ENCODE measurements around the gene IFI6. TPM values are rescaled to one million over a fixed set of nuclear protein-coding genes. Genes with fewer than 3 reads are reported as not detected.
A peak's percentile ranks its signal among the peaks of the same experiment; 100 is the strongest.

Gene IFI6
- total and polyA plus RNA-seq, 2 of the 13 experiments (the other 11 are each of a cell fraction or from before 2014, with no cell fraction given) = 12.9 to 13.2 TPM

- FAIRE-seq (no peak), ATAC-seq (no peak), DNase-seq (ENCODE audit: low spot score) (no peak)
- Histone ChIP-seq H3K27ac (ENCODE audit: extremely low read length, insufficient read depth, low read length) (no peak overlapping the region), H3K4me3 (replicated peaks in 1 of 3; ENCODE audit: insufficient read depth in 1 of 3, low read depth in 2 of 3, low read length in 3 of 3) (no peak overlapping the region), H3K9me3 (ENCODE audit: low read length) (no peaks in the 10 kb centered on the region), H3K27me3 (ENCODE audit: control insufficient read depth in 1 of 2, insufficient read depth in 2 of 2, low read length in 2 of 2) (peaks cover 4 to 33% of the 10 kb centered on the region in 2 experiments; a peak in 4 of 5 replicates), H2AFZ (ENCODE audit: low read length) (no peak overlapping the region), H3K4me1 (ENCODE audit: insufficient read depth, low read length) (peaks cover 25% of the 10 kb centered on the region), H3K79me2 (ENCODE audit: insufficient read depth, low read length) (no peaks in the 10 kb centered on the region), H3K9ac (ENCODE audit: insufficient read depth, low read depth, low read length) (no peak overlapping the region), H3K4me2 (ENCODE audit: low read depth, low read length) (no peak overlapping the region), H4K20me1 (ENCODE audit: insufficient read depth, low read length) (no peaks in the 10 kb centered on the region), H3K36me3 (replicated peaks in 1 of 2; ENCODE audit: control insufficient read depth in 1 of 2, insufficient read depth in 2 of 2, low read length in 2 of 2) (no peaks in the 10 kb centered on the region)
- intact Hi-C loops (cut with micrococcal nuclease; ENCODE audit: unreplicated experiment) = no loop called here
- WGBS (ENCODE audit: low lambda C conversion rate) = 3% methylated on average over 2 of the region's 2 CpGs
- in situ Hi-C loops (cut with HindIII; ENCODE audit: extremely low pct_ligation_motif_present, low pct_unique_long_range_greater_than_20kb) = no loop called here
- CTCF ChIA-PET (ENCODE audit: low intra/inter-chr PET ratio, low total read pairs) = no interaction called here
- POLR2A ChIA-PET = no interaction called here
- TF ChIP-seq SOX13 (IDR thresholded peaks at IDR 0.05) (no peak), SOX13 (CRISPR knock-in tag; conservative IDR thresholded peaks at IDR 0.05 in 1 of 2, IDR thresholded peaks at IDR 0.05 in 1 of 2) (no peak), MAFK (conservative IDR thresholded peaks at IDR 0.05 in 1 of 2, IDR thresholded peaks at IDR 0.05 in 1 of 2; ENCODE audit: low read length in 2 of 2) (0 out of 4 replicates have a peak, but pooled peaks of 1 of the 2 experiments have one; percentile 6)
- BruUV-seq (replicated peaks) = no TSS peak
Measured at GRCh38 chr1:27690183-27690582, 18.2 kb upstream of the IFI6 start.

- ATAC-seq (no peak), FAIRE-seq (no peak), DNase-seq (ENCODE audit: low spot score) (no peak)
- in situ Hi-C loops (cut with HindIII; ENCODE audit: extremely low pct_ligation_motif_present, low pct_unique_long_range_greater_than_20kb) = no loop called here
- no TSS peak for BruUV-seq (replicated peaks)
- Histone ChIP-seq H3K79me2 (ENCODE audit: insufficient read depth, low read length) (no peaks in the 10 kb centered on the region), H3K27ac (ENCODE audit: extremely low read length, insufficient read depth, low read length) (no peak overlapping the region), H4K20me1 (ENCODE audit: insufficient read depth, low read length) (no peaks in the 10 kb centered on the region), H3K27me3 (ENCODE audit: control insufficient read depth in 1 of 2, insufficient read depth in 2 of 2, low read length in 2 of 2) (peaks cover 4 to 36% of the 10 kb centered on the region in 2 experiments; a peak in 4 of 5 replicates), H3K9ac (ENCODE audit: insufficient read depth, low read depth, low read length) (no peak overlapping the region), H3K36me3 (replicated peaks in 1 of 2; ENCODE audit: control insufficient read depth in 1 of 2, insufficient read depth in 2 of 2, low read length in 2 of 2) (no peaks in the 10 kb centered on the region), H2AFZ (ENCODE audit: low read length) (no peak overlapping the region), H3K4me2 (ENCODE audit: low read depth, low read length) (peak overlapping the region; percentile 18; the same call in 1 of the 2 replicates), H3K4me1 (ENCODE audit: insufficient read depth, low read length) (peaks cover 25% of the 10 kb centered on the region), H3K4me3 (replicated peaks in 1 of 3; ENCODE audit: insufficient read depth in 1 of 3, low read depth in 2 of 3, low read length in 3 of 3) (no peak overlapping the region), H3K9me3 (ENCODE audit: low read length) (no peaks in the 10 kb centered on the region)
- WGBS (ENCODE audit: low lambda C conversion rate) = 12% methylated on average over 4 of the region's 4 CpGs
- CTCF ChIA-PET (ENCODE audit: low intra/inter-chr PET ratio, low total read pairs) = no interaction called here
- intact Hi-C loops (cut with micrococcal nuclease; ENCODE audit: unreplicated experiment) = no loop called here
- POLR2A ChIA-PET = no interaction called here
- TF ChIP-seq ZNF512 (CRISPR knock-in tag; IDR thresholded peaks at IDR 0.05) = no peak
- no peak for TF ChIP-seq NFIB (CRISPR knock-in tag; IDR thresholded peaks at IDR 0.05; ENCODE audit: borderline replicate concordance)
- no peak for TF ChIP-seq ZNF432 (CRISPR knock-in tag; IDR thresholded peaks at IDR 0.05; ENCODE audit: borderline replicate concordance)
- TF ChIP-seq XBP1 (CRISPR knock-in tag; IDR thresholded peaks at IDR 0.05) = no peak
- TF ChIP-seq U2AF2 (IDR thresholded peaks at IDR 0.05; ENCODE audit: low read depth, low read length) = no peak
- no peak for TF ChIP-seq ZNF232 (CRISPR knock-in tag; IDR thresholded peaks at IDR 0.05; ENCODE audit: borderline replicate concordance)
- no peak for TF ChIP-seq STAG1 (CRISPR knock-in tag; IDR thresholded peaks at IDR 0.05)
- no peak for TF ChIP-seq ZNF567 (CRISPR knock-in tag; IDR thresholded peaks at IDR 0.05; ENCODE audit: borderline replicate concordance)
- no peak for TF ChIP-seq SP2 (CRISPR knock-in tag; IDR thresholded peaks at IDR 0.05)
- no peak for TF ChIP-seq EEA1 (CRISPR knock-in tag; IDR thresholded peaks at IDR 0.05; ENCODE audit: borderline replicate concordance)
- TF ChIP-seq MTF1 (CRISPR knock-in tag; IDR thresholded peaks at IDR 0.05) = no peak
- TF ChIP-seq HNF1B (CRISPR knock-in tag; IDR thresholded peaks at IDR 0.05) = no peak
- TF ChIP-seq NFKB2 (CRISPR knock-in tag; IDR thresholded peaks at IDR 0.05; ENCODE audit: borderline replicate concordance) = no peak
Measured at GRCh38 chr1:27689423-27690173, 17.6 kb upstream of the IFI6 start.
